A673 (cell line): Measurements from ENCODE around the gene TF. TPM values are rescaled to one million over a fixed set of nuclear protein-coding genes. Genes with fewer than 3 reads are reported as not detected.

Experiments used
- BruUV-seq: library from RNA; stranded (reverse); fragments of 400-500 nt; replicated peaks from 2 replicates; lab custom pipeline; 2021; lab: Mats Ljungman, UMichigan
- CTCF ChIA-PET: fragments of 300-600 bp; sonication (Branson Sonifier 250); formaldehyde crosslinking; loops from one replicate; lab custom pipeline; 2022; ENCODE audit warnings: antibody characterized with exemption; lab: Charles Lee
- POLR2A ChIA-PET: fragments of 300-600 bp; sonication (Branson Sonifier 250); formaldehyde crosslinking; loops from one replicate; lab custom pipeline; 2022; ENCODE audit warnings: antibody characterized with exemption; ENCODE audit not compliant: low non-redundant PET; lab: Charles Lee
- DNase-seq: peaks from one replicate; pipeline ENCODE4 v3.0.0-alpha.2; 2015; ENCODE audit warnings: low spot score
- H3K27ac ChIP-seq: fragments of 200-600 bp; sonication (generic); 2 replicates; pipeline ENCODE4 v1.5.1; 2016; ENCODE audit warnings: mixed run types, low read depth, mild to moderate bottlenecking, mixed read lengths, antibody characterized with exemption, low read length; ENCODE audit not compliant: poor library complexity, severe bottlenecking
- H3K27me3 ChIP-seq: fragments of 200-600 bp; sonication (generic); replicated peaks from 2 replicates; pipeline ENCODE4 v1.6.1; 2017; ENCODE audit warnings: mixed run types, low read depth, mild to moderate bottlenecking, mixed read lengths, antibody characterized with exemption, low read length; ENCODE audit not compliant: insufficient read depth, poor library complexity
- H3K36me3 ChIP-seq: fragments of 200-600 bp; sonication (generic); 2 replicates; pipeline ENCODE4 v1.6.1; 2016; ENCODE audit warnings: mixed run types, mild to moderate bottlenecking, mixed read lengths, antibody characterized with exemption, low read length; ENCODE audit not compliant: insufficient read depth, poor library complexity, severe bottlenecking
- H3K4me1 ChIP-seq: fragments of 200-600 bp; sonication (generic); 2 replicates; pipeline ENCODE4 v1.6.1; 2017; ENCODE audit warnings: mixed run types, mild to moderate bottlenecking, mixed read lengths, antibody characterized with exemption, low read length; ENCODE audit not compliant: insufficient read depth, poor library complexity, severe bottlenecking
- H3K4me3 ChIP-seq: fragments of 200-600 bp; sonication (generic); 2 replicates; pipeline ENCODE4 v1.5.1; 2016; ENCODE audit warnings: low read depth, mixed run types, mild to moderate bottlenecking, mixed read lengths, low read length; ENCODE audit not compliant: poor library complexity, severe bottlenecking
- H3K9me3 ChIP-seq: fragments of 200-600 bp; sonication (generic); 2 replicates; pipeline ENCODE4 v1.6.1; 2016; ENCODE audit warnings: mixed run types, low read depth, mild to moderate bottlenecking, mixed read lengths, antibody characterized with exemption, low read length; ENCODE audit not compliant: poor library complexity, severe bottlenecking
- EZH2 ChIP-seq: fragments of 200-600 bp; sonication (generic); IDR thresholded peaks from 2 replicates; pipeline ENCODE4 v1.6.1; 2017; ENCODE audit warnings: borderline replicate concordance, low read depth, mild to moderate bottlenecking, mixed read lengths, antibody characterized with exemption, low read length; ENCODE audit not compliant: poor library complexity, severe bottlenecking
- intact Hi-C: fragments of 100-400 bp; cut with micrococcal nuclease; formaldehyde crosslinking; loops from one replicate; pipeline ENCODE4 v1.10.0; 2022; ENCODE audit not compliant: unreplicated experiment
- total RNA-seq: library from RNA; stranded (reverse); gene quantifications from 2 replicates; pipeline ENCODE4 v1.2.3, GENCODE V29; 2021
- TF ChIP-seq, protein P1 (sequence below): fragments of 300-800, 200-600 bp; sonication (generic); conservative IDR thresholded peaks from 2 replicates; pipeline ENCODE4 v1.5.1; 2017; ENCODE audit warnings: low read depth, mild to moderate bottlenecking, antibody characterized with exemption, low read length, moderate library complexity, mixed read lengths

TF gene
- total RNA-seq, 1 experiment from 2014 or later = 0.11 TPM

DNA sequence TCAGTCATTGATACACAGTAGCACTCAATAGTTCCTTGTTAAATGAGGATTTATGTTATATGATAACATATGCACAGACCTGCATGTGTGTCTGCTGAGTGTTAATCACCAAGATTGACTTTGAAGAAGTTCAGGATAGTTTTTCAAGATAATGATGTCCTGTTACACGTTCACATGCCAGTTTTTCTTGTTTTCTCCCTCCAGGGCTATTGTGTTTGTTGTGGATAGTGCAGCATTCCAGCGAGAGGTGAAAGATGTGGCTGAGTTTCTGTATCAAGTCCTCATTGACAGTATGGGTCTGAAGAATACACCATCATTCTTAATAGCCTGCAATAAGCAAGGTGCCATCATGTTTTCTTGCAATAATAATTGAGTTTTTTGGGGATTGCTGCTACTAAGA lies 69.2 kb downstream of the TF start:
- no peaks in the 10 kb centered on the region for H3K9me3 ChIP-seq
- TF ChIP-seq, protein P1, sequence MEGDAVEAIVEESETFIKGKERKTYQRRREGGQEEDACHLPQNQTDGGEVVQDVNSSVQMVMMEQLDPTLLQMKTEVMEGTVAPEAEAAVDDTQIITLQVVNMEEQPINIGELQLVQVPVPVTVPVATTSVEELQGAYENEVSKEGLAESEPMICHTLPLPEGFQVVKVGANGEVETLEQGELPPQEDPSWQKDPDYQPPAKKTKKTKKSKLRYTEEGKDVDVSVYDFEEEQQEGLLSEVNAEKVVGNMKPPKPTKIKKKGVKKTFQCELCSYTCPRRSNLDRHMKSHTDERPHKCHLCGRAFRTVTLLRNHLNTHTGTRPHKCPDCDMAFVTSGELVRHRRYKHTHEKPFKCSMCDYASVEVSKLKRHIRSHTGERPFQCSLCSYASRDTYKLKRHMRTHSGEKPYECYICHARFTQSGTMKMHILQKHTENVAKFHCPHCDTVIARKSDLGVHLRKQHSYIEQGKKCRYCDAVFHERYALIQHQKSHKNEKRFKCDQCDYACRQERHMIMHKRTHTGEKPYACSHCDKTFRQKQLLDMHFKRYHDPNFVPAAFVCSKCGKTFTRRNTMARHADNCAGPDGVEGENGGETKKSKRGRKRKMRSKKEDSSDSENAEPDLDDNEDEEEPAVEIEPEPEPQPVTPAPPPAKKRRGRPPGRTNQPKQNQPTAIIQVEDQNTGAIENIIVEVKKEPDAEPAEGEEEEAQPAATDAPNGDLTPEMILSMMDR = no peak
- no peak for TF ChIP-seq EZH2
- BruUV-seq = no TSS peak
- intact Hi-C loops = loop anchor here (10.0 kb wide), 1 partner anchor 399 kb away; no protein-coding TSS in a partner anchor
- H3K27ac ChIP-seq = no peak overlapping the region
- ChIA-PET CTCF (no interaction called here), POLR2A (no interaction called here)
- no peak for DNase-seq
- H3K4me1 ChIP-seq = no peaks in the 10 kb centered on the region
- H3K4me3 ChIP-seq = no peak overlapping the region
- no peaks in the 10 kb centered on the region for H3K27me3 ChIP-seq
- H3K36me3 ChIP-seq = peaks cover 51% of the 10 kb centered on the region

DNA sequence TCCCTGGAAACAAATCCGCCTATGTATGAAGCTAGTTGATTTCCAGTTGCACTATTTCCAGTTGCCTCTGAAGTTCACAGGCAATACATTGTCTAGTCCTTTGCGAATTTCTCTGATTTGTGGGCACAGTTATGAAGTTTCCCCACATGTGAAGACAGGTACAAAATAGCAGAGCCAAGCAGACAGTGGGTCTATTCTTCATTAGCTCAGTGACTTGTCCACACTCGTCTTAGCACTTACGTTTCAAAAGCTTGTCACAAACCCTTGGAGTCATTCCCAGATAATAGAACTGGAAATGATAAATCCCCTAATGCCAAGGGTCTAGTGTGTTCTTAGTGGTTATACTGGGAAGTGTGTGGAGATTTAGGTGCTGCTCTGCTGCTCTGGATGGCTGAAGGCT lies 73.9 kb downstream of the TF start:
- ChIA-PET POLR2A (no interaction called here), CTCF (no interaction called here)
- Histone ChIP-seq H3K4me3 (no peak overlapping the region), H3K9me3 (no peaks in the 10 kb centered on the region), H3K27me3 (no peaks in the 10 kb centered on the region), H3K27ac (no peak overlapping the region), H3K4me1 (no peaks in the 10 kb centered on the region), H3K36me3 (peaks cover 44% of the 10 kb centered on the region)
- no peak for DNase-seq
- TF ChIP-seq, protein P1 = no peak
- no peak for TF ChIP-seq EZH2
- intact Hi-C loops = no loop called here
- BruUV-seq = no TSS peak

DNA sequence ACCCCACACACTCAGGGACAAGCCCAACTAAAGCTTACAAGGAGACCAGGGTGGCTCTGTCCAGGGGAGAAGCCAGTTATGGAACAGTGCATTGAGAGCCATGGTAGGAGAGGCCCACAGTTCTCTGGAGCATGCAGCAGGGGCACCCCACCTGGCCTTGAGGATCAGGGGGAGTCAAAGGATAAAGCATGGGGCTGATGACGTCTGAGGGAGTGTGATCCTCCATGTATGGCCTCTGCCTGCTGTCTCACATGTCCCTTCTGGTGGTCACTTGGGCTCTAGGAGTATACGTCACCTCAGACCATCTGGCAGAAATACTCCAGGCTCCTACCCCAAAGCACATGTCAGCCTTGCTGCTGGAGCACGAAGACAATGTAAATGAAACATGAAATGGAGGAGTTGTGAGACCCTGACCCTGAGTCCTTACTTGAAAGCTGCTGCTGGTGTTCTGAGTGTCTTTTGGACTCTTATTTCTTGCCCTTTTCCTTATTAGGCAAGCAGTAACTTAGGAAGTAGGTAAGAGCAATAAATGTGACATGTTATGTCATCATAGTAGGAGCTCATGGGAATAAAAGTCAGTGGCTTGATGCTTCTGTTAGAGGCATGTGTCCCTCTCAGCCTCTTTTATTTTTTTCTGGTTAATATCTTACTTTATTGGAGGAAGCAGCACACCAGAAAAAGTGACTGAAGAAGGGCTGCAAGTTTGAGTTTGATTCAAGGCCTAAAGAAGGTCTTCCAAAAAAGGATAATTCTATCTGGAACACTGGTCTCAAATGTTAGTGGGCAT lies 74.9 kb downstream of the TF start:
- no peak overlapping the region for H3K27ac ChIP-seq
- no peaks in the 10 kb centered on the region for H3K4me1 ChIP-seq
- no peak for TF ChIP-seq EZH2
- TF ChIP-seq, protein P1 = no peak
- BruUV-seq = no TSS peak
- no peaks in the 10 kb centered on the region for H3K9me3 ChIP-seq
- H3K36me3 ChIP-seq = peaks cover 38% of the 10 kb centered on the region
- intact Hi-C loops = no loop called here
- DNase-seq = no peak
- H3K4me3 ChIP-seq = no peak overlapping the region
- CTCF ChIA-PET = no interaction called here
- H3K27me3 ChIP-seq = no peaks in the 10 kb centered on the region
- POLR2A ChIA-PET = no interaction called here
